ENCODE results near the gene CCDC175.

CCDC175 gene

GRCh38 chr14:59529189-59529588 is 47.4 kb downstream of the CCDC175 start:
- Mint-ChIP-seq H3K27ac (no peak overlapping the region), H3K9me3 (no peaks in the 10 kb centered on the region), H3K27me3 (no peaks in the 10 kb centered on the region), H3K4me3 (no peak overlapping the region), H3K36me3 (ENCODE audit: low read depth) (no peaks in the 10 kb centered on the region), H3K4me1 (ENCODE audit: low read depth) (no peaks in the 10 kb centered on the region)
- intact Hi-C loops (cut with micrococcal nuclease), result no loop called here

- no peaks in the 10 kb centered on the region for H3K36me3 Mint-ChIP-seq (ENCODE audit: low read depth)
- intact Hi-C loops (cut with micrococcal nuclease), result no loop called here
- H3K27ac Mint-ChIP-seq, result no peak overlapping the region
- no peak overlapping the region for H3K4me3 Mint-ChIP-seq
- H3K9me3 Mint-ChIP-seq, result no peaks in the 10 kb centered on the region
- H3K27me3 Mint-ChIP-seq, result no peaks in the 10 kb centered on the region
- no peaks in the 10 kb centered on the region for H3K4me1 Mint-ChIP-seq (ENCODE audit: low read depth)
Observed at GRCh38 chr14:59520224-59520623, 56.4 kb downstream of the CCDC175 start.

DNA sequence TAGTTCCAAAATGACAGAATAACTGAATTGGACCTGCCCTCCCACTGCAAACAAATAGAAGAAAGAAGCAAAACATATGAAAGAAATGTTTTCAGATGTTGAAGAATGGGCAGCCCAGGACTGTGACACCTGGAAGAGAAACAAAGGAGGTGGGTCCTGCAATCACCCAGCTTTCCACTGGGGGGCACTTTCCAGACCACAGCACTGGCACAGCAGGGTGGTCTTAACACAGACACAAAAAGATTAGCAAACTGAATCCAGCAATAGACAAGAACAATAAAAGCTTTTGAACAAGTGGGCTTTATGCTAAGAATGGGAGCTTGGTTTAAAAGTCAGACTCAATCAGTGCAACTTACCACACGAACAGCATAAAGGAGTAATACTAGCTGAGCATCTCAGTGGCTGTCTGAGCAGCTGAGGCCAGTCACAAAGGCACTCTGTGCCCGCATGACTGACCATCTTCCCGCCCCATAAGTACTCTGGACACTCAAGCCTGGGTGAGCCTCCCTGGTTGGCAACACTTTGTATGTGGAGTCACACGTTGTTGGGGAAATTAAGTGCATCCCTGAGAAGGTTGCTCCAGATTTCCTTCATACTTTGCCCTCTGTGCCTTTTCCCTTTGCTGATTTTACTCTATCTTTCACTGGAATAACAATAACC is 64.6 kb downstream of the CCDC175 start:
- intact Hi-C loops (cut with micrococcal nuclease), result loop anchor here (5.0 kb wide), 1 partner anchor 385 kb away; no protein-coding TSS in a partner anchor
- Mint-ChIP-seq H3K27ac (no peak overlapping the region), H3K27me3 (no peaks in the 10 kb centered on the region), H3K4me3 (no peak overlapping the region), H3K9me3 (peaks cover 12% of the 10 kb centered on the region), H3K36me3 (ENCODE audit: low read depth) (no peaks in the 10 kb centered on the region), H3K4me1 (ENCODE audit: low read depth) (no peaks in the 10 kb centered on the region)

GRCh38 chr14:59510966-59511365 is 65.6 kb downstream of the CCDC175 start:
- no peak overlapping the region for H3K27ac Mint-ChIP-seq
- H3K4me3 Mint-ChIP-seq, result no peak overlapping the region
- H3K4me1 Mint-ChIP-seq (ENCODE audit: low read depth), result no peaks in the 10 kb centered on the region
- H3K36me3 Mint-ChIP-seq (ENCODE audit: low read depth), result no peaks in the 10 kb centered on the region
- peaks cover 12% of the 10 kb centered on the region for H3K9me3 Mint-ChIP-seq
- intact Hi-C loops (cut with micrococcal nuclease), result loop anchor here (5.0 kb wide), 1 partner anchor 386 kb away; no protein-coding TSS in a partner anchor
- H3K27me3 Mint-ChIP-seq, result no peaks in the 10 kb centered on the region

GRCh38 chr14:59510001-59510400 is 66.6 kb downstream of the CCDC175 start:
- H3K9me3 Mint-ChIP-seq, result peaks cover 11% of the 10 kb centered on the region

GRCh38 chr14:59509101-59509500 is 67.5 kb downstream of the CCDC175 start:
- intact Hi-C loops (cut with micrococcal nuclease), result loop anchor here (10.0 kb wide), 2 partner anchors 176 to 656 kb away; partner anchors contain the start of gene DHRS7
- H3K4me3 Mint-ChIP-seq, result no peak overlapping the region
- H3K36me3 Mint-ChIP-seq (ENCODE audit: low read depth), result peaks cover 4% of the 10 kb centered on the region
- H3K27ac Mint-ChIP-seq, result no peak overlapping the region
- H3K27me3 Mint-ChIP-seq, result no peaks in the 10 kb centered on the region
- H3K4me1 Mint-ChIP-seq (ENCODE audit: low read depth), result no peaks in the 10 kb centered on the region
- H3K9me3 Mint-ChIP-seq, result peaks cover 2% of the 10 kb centered on the region

More at GRCh38 chr14:59510001-59510400, 66.6 kb downstream of the CCDC175 start:
- Mint-ChIP-seq H3K4me3 (no peak overlapping the region), H3K27ac (no peak overlapping the region), H3K4me1 (ENCODE audit: low read depth) (no peaks in the 10 kb centered on the region), H3K36me3 (ENCODE audit: low read depth) (no peaks in the 10 kb centered on the region), H3K27me3 (no peaks in the 10 kb centered on the region)
- intact Hi-C loops (cut with micrococcal nuclease), result loop anchor here (5.0 kb wide), 1 partner anchor 387 kb away; no protein-coding TSS in a partner anchor

DNA sequence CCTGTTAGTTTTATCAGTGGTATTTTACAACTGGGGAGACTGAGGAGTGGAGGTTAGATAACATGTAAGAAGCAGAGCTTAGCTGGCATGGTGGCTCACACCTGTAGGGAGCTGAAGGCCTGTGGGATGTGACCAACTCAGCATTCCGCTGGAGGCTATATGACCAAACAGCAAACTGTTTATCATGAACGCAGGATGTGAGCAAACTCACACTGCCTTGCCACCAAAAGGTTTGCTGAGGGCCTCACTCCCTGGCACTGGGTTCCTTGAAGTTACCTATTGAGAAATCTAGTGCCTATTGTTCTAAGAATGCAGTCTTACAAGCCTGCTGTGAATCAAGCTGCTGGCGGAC is 68.9 kb downstream of the CCDC175 start:
- H3K36me3 Mint-ChIP-seq (ENCODE audit: low read depth), result peaks cover 17% of the 10 kb centered on the region
- H3K4me3 Mint-ChIP-seq, result no peak overlapping the region
- intact Hi-C loops (cut with micrococcal nuclease), result loop anchor here (1.0 to 10.0 kb wide), 3 partner anchors 70 to 657 kb away; partner anchors contain the start of gene DHRS7
- H3K9me3 Mint-ChIP-seq, result no peaks in the 10 kb centered on the region
- H3K4me1 Mint-ChIP-seq (ENCODE audit: low read depth), result no peaks in the 10 kb centered on the region
- H3K27ac Mint-ChIP-seq, result no peak overlapping the region
- H3K27me3 Mint-ChIP-seq, result no peaks in the 10 kb centered on the region

GRCh38 chr14:59507063-59507751 is 69.4 kb downstream of the CCDC175 start:
- Mint-ChIP-seq H3K4me1 (ENCODE audit: low read depth) (no peaks in the 10 kb centered on the region), H3K4me3 (no peak overlapping the region), H3K9me3 (no peaks in the 10 kb centered on the region), H3K27ac (no peak overlapping the region), H3K36me3 (ENCODE audit: low read depth) (peaks cover 22% of the 10 kb centered on the region), H3K27me3 (no peaks in the 10 kb centered on the region)
- intact Hi-C loops (cut with micrococcal nuclease), result loop anchor here (1.0 to 10.0 kb wide), 3 partner anchors 70 to 658 kb away; partner anchors contain the start of gene DHRS7

DNA sequence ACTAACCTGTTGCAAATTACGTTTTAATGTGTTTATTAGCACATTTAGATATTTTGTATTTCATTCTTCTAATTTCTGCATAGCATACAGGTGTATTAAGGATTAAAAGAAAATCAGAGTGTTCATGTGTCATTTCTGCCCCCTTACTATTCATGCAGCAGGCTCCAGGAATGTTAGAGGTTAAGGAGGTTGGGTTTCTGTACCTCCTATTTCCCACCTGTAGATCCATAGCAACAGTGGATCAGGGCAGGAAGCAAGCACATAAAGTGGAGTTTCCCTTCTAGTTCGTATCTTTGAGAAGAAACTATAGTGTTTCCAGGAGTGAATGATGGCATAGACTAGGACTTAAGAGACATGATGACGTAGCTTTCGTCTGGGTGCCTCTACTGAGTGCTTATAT is 73.4 kb downstream of the CCDC175 start:
- Mint-ChIP-seq H3K36me3 (ENCODE audit: low read depth) (peaks cover 51% of the 10 kb centered on the region), H3K4me3 (no peak overlapping the region), H3K27me3 (no peaks in the 10 kb centered on the region), H3K4me1 (ENCODE audit: low read depth) (no peaks in the 10 kb centered on the region), H3K9me3 (no peaks in the 10 kb centered on the region), H3K27ac (no peak overlapping the region)
- intact Hi-C loops (cut with micrococcal nuclease), result loop anchor here (10.0 kb wide), 2 partner anchors 182 to 662 kb away; partner anchors contain the start of gene DHRS7

GRCh38 chr14:59500732-59501131 is 75.9 kb downstream of the CCDC175 start:
- Mint-ChIP-seq H3K4me1 (ENCODE audit: low read depth) (no peaks in the 10 kb centered on the region), H3K4me3 (no peak overlapping the region), H3K27me3 (no peaks in the 10 kb centered on the region), H3K27ac (no peak overlapping the region), H3K36me3 (ENCODE audit: low read depth) (peaks cover 68% of the 10 kb centered on the region), H3K9me3 (no peaks in the 10 kb centered on the region)
- intact Hi-C loops (cut with micrococcal nuclease), result loop anchor here (10.0 kb wide), 2 partner anchors 184 to 664 kb away; partner anchors contain the start of gene DHRS7

DNA sequence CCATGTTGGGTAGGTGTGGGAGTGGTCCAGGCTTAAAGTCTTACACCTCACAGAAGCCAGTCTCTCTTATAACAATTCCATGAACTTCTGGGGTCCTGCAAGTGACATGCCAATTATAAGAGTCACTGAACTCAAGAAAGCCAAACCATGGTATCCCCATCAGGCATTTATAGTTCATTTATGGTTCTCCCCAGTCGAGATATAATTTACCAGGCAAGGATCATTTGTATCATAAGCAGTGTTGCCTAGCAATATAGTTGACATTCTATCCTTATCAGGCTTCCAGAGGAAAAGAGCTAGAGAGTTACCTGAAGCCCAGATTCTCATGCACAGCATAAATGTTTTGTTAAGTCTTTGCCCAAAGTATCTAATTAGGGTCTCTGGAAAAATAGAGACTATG is 84.2 kb downstream of the CCDC175 start:
- H3K4me1 Mint-ChIP-seq (ENCODE audit: low read depth), result peaks cover 35% of the 10 kb centered on the region
- no peak overlapping the region for H3K27ac Mint-ChIP-seq
- H3K36me3 Mint-ChIP-seq (ENCODE audit: low read depth), result peaks cover 91% of the 10 kb centered on the region
- intact Hi-C loops (cut with micrococcal nuclease), result no loop called here
- no peaks in the 10 kb centered on the region for H3K9me3 Mint-ChIP-seq
- H3K27me3 Mint-ChIP-seq, result no peaks in the 10 kb centered on the region
- H3K4me3 Mint-ChIP-seq, result no peak overlapping the region

DNA sequence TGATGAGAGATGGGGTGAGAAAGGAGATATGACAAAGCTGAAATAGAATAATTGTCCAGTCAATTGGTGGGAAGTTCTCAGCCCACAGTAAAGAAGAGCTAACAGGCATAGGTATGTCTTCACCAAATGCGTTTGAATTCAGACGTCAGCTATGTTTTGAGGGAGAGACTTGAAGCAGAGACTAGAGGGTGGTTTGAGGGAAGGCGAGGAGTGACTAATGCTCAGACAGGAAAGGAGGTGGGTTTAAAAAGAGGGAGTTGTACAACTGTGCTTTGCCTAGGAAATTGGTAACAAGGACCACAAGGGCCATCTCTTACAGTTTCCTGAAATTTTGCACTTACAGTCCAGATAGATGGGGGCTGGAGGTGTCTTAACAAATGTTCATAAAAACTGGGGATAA is 85.9 kb downstream of the CCDC175 start:
- Mint-ChIP-seq H3K27ac (peak overlapping the region; percentile 21), H3K9me3 (no peaks in the 10 kb centered on the region), H3K36me3 (ENCODE audit: low read depth) (peaks cover 84% of the 10 kb centered on the region), H3K4me1 (ENCODE audit: low read depth) (peaks cover 39% of the 10 kb centered on the region), H3K4me3 (no peak overlapping the region), H3K27me3 (no peaks in the 10 kb centered on the region)
- intact Hi-C loops (cut with micrococcal nuclease), result no loop called here

- Mint-ChIP-seq H3K4me1 (ENCODE audit: low read depth) (peaks cover 59% of the 10 kb centered on the region), H3K4me3 (peak overlapping the region; percentile 85), H3K27me3 (no peaks in the 10 kb centered on the region), H3K36me3 (ENCODE audit: low read depth) (peaks cover 46% of the 10 kb centered on the region), H3K27ac (peak overlapping the region; percentile 93), H3K9me3 (no peaks in the 10 kb centered on the region)
- intact Hi-C loops (cut with micrococcal nuclease), result loop anchor here (5.0 kb wide), 2 partner anchors 98 to 1057 kb away; partner anchors contain the start of genes KIAA0586 and TIMM9
Observed at GRCh38 chr14:59484639-59485175, 91.9 kb downstream of the CCDC175 start.
